ENCODE results near the gene CLHC1.

Gene CLHC1

DNA sequence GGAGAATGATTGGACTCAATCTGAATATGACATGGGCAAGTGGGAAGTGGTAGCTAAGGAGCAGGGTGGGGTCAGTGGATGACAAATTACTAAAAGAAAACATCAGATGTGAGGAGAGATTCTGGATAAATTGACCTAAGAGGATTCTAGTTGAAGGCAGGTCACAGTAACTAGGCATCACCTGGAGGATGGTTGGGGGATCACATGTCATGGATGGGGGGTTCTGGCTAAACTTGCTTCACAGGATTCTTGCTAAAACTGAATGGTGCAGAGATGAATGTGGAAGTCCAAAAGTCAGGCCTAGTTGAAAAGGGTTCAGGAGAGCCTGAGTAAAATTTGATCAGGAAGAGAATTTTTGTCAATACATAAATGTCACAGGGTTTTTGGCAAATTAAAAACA, 18.3 kb downstream of the CLHC1 start:
- H3K4ac ChIP-seq (ENCODE audit: low read depth, low read length), result no peak overlapping the region
- H2BK120ac ChIP-seq (ENCODE audit: insufficient read depth, low read length, poor library complexity), result no peak overlapping the region
- H3K9me3 ChIP-seq (ENCODE audit: insufficient read depth, low read depth, low read length), result no peaks in the 10 kb centered on the region
- no peak overlapping the region for H2AFZ ChIP-seq (ENCODE audit: insufficient read depth, low read length, poor library complexity)
- no peak overlapping the region for H2AK5ac ChIP-seq (ENCODE audit: low read length)
- no peak overlapping the region for H3K4me3 ChIP-seq (ENCODE audit: low read depth, low read length)
- no peak overlapping the region for H4K91ac ChIP-seq (ENCODE audit: low read depth, low read length)
- no peaks in the 10 kb centered on the region for H3K79me1 ChIP-seq (ENCODE audit: low read length)
- DNase-seq, result no peak
- no peak overlapping the region for H3K18ac ChIP-seq (ENCODE audit: low read length)
- no peak overlapping the region for H4K8ac ChIP-seq (ENCODE audit: low read depth, low read length)
- H3K27ac ChIP-seq (ENCODE audit: low read depth, low read length), result no peak overlapping the region
- no peak overlapping the region for H3K23ac ChIP-seq (ENCODE audit: low read length)
- peaks cover 0 to 3% of the 10 kb centered on the region in 2 experiments for H3K4me1 ChIP-seq (ENCODE audit: control insufficient read depth in 1 of 2, insufficient read depth in 2 of 2, low read length in 2 of 2)
- no peak overlapping the region for H3K14ac ChIP-seq (ENCODE audit: low read length)
- H2BK12ac ChIP-seq (ENCODE audit: low read length), result no peak overlapping the region
- no peak overlapping the region for H3K4me2 ChIP-seq (ENCODE audit: low read length)
- no peaks in the 10 kb centered on the region for H3K27me3 ChIP-seq (ENCODE audit: insufficient read depth, low read length)
- no peak overlapping the region for H2BK5ac ChIP-seq (ENCODE audit: low read depth, low read length, poor library complexity)
- H3K9ac ChIP-seq (ENCODE audit: low read length), result no peak overlapping the region
- no peak overlapping the region for H4K12ac ChIP-seq (ENCODE audit: low read depth, low read length)
- no peaks in the 10 kb centered on the region for H3K79me2 ChIP-seq (ENCODE audit: control insufficient read depth, insufficient read depth, low read length, poor library complexity)
- peaks cover 0 to 8% of the 10 kb centered on the region in 2 experiments for H3K36me3 ChIP-seq (ENCODE audit: control insufficient read depth in 1 of 2, insufficient read depth in 2 of 2, low read length in 2 of 2)

DNA sequence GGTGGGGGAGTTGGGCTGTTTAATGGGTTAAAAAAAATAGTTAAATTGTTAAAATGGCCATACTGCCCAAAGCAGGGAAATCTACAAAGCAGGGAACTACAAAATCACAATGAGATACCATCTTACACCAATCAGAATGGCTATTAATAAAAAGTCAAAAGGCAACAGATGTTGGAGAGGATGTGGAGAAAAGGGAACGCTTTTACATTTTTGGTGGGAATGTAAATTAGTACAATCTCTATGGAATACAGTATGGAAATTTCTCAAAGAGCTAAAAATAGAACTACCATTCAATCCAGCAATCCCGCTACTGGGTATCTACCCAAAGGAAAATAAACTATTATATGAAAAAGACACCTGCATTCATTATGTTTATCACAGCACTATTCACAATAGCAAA, 27.1 kb downstream of the CLHC1 start:
- no peak overlapping the region for H4K8ac ChIP-seq (ENCODE audit: low read depth, low read length)
- no peaks in the 10 kb centered on the region for H3K79me1 ChIP-seq (ENCODE audit: low read length)
- H3K4me1 ChIP-seq (ENCODE audit: control insufficient read depth in 1 of 2, insufficient read depth in 2 of 2, low read length in 2 of 2), result no peaks in the 10 kb centered on the region
- no peak overlapping the region for H4K12ac ChIP-seq (ENCODE audit: low read depth, low read length)
- no peak overlapping the region for H3K4me3 ChIP-seq (ENCODE audit: low read depth, low read length)
- no peak overlapping the region for H3K4ac ChIP-seq (ENCODE audit: low read depth, low read length)
- peaks cover 5 to 9% of the 10 kb centered on the region in 2 experiments for H3K36me3 ChIP-seq (ENCODE audit: control insufficient read depth in 1 of 2, insufficient read depth in 2 of 2, low read length in 2 of 2)
- no peak overlapping the region for H2AFZ ChIP-seq (ENCODE audit: insufficient read depth, low read length, poor library complexity)
- no peak overlapping the region for H3K14ac ChIP-seq (ENCODE audit: low read length)
- H2BK120ac ChIP-seq (ENCODE audit: insufficient read depth, low read length, poor library complexity), result no peak overlapping the region
- no CpG with 5 or more reads among the region's 2 CpGs for WGBS (ENCODE audit: extremely low coverage, insufficient coverage, insufficient read length)
- no peak overlapping the region for H3K27ac ChIP-seq (ENCODE audit: low read depth, low read length)
- H2AK5ac ChIP-seq (ENCODE audit: low read length), result no peak overlapping the region
- H3K9ac ChIP-seq (ENCODE audit: low read length), result no peak overlapping the region
- no peak overlapping the region for H3K18ac ChIP-seq (ENCODE audit: low read length)
- no peak overlapping the region for H2BK12ac ChIP-seq (ENCODE audit: low read length)
- no peak overlapping the region for H4K91ac ChIP-seq (ENCODE audit: low read depth, low read length)
- H2BK5ac ChIP-seq (ENCODE audit: low read depth, low read length, poor library complexity), result no peak overlapping the region
- H3K23ac ChIP-seq (ENCODE audit: low read length), result no peak overlapping the region
- H3K27me3 ChIP-seq (ENCODE audit: insufficient read depth, low read length), result no peaks in the 10 kb centered on the region
- H3K4me2 ChIP-seq (ENCODE audit: low read length), result no peak overlapping the region
- H3K79me2 ChIP-seq (ENCODE audit: control insufficient read depth, insufficient read depth, low read length, poor library complexity), result no peaks in the 10 kb centered on the region
- H3K9me3 ChIP-seq (ENCODE audit: insufficient read depth, low read depth, low read length), result no peaks in the 10 kb centered on the region
- no peak for DNase-seq

DNA sequence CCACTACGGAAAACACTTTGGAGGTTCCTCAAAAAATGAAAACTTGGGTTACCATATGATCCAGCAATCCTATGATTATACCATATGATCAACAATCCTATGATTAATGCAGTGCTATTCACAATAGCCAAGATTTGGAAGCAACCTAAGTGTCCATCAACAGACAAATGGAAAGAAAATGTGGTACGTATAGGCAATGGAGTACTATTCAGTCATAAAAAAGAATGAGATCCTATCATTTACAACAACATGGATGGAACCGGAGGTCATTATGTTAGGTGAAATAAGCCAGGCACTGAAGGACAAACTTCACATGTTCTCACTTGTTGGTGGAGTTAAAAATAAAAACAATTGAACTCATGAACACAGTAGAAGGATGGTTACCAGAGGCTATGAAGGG, 27.6 kb downstream of the CLHC1 start:
- Histone ChIP-seq H3K9ac (ENCODE audit: low read length) (no peak overlapping the region), H3K14ac (ENCODE audit: low read length) (no peak overlapping the region), H3K27me3 (ENCODE audit: insufficient read depth, low read length) (no peaks in the 10 kb centered on the region), H2BK120ac (ENCODE audit: insufficient read depth, low read length, poor library complexity) (no peak overlapping the region), H3K27ac (ENCODE audit: low read depth, low read length) (no peak overlapping the region), H2BK12ac (ENCODE audit: low read length) (no peak overlapping the region), H3K9me3 (ENCODE audit: insufficient read depth, low read depth, low read length) (no peaks in the 10 kb centered on the region), H3K4ac (ENCODE audit: low read depth, low read length) (no peak overlapping the region), H3K79me1 (ENCODE audit: low read length) (no peaks in the 10 kb centered on the region), H3K36me3 (ENCODE audit: control insufficient read depth in 1 of 2, insufficient read depth in 2 of 2, low read length in 2 of 2) (peaks cover 5 to 11% of the 10 kb centered on the region in 2 experiments), H3K79me2 (ENCODE audit: control insufficient read depth, insufficient read depth, low read length, poor library complexity) (no peaks in the 10 kb centered on the region), H3K23ac (ENCODE audit: low read length) (no peak overlapping the region), H4K8ac (ENCODE audit: low read depth, low read length) (no peak overlapping the region), H2BK5ac (ENCODE audit: low read depth, low read length, poor library complexity) (no peak overlapping the region), H2AFZ (ENCODE audit: insufficient read depth, low read length, poor library complexity) (no peak overlapping the region), H4K12ac (ENCODE audit: low read depth, low read length) (no peak overlapping the region), H3K4me1 (ENCODE audit: control insufficient read depth in 1 of 2, insufficient read depth in 2 of 2, low read length in 2 of 2) (no peaks in the 10 kb centered on the region), H3K18ac (ENCODE audit: low read length) (no peak overlapping the region), H3K4me3 (ENCODE audit: low read depth, low read length) (no peak overlapping the region), H2AK5ac (ENCODE audit: low read length) (no peak overlapping the region), H3K4me2 (ENCODE audit: low read length) (no peak overlapping the region), H4K91ac (ENCODE audit: low read depth, low read length) (no peak overlapping the region)
- DNase-seq, result no peak
- WGBS (ENCODE audit: extremely low coverage, insufficient coverage, insufficient read length), result no CpG with 5 or more reads among the region's 3 CpGs

DNA sequence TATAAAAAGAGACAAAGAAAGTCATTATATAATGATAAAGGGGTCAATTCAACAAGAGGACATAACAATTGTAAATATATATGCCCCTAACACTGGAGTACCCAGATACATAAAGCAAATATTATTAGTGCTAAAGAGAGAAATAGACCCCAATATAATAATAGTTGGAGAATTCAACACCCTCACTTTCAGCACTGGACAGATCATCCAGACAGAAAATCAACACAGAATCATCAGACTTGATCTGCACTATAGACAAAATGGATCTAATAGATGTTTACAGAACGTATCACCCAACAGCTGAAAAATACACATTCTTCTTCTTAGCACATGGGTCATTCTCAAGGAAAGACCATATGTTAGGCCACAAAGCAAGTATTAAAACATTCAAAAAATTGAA, 31.7 kb downstream of the CLHC1 start:
- Histone ChIP-seq H3K27me3 (ENCODE audit: insufficient read depth, low read length) (no peaks in the 10 kb centered on the region), H3K79me2 (ENCODE audit: control insufficient read depth, insufficient read depth, low read length, poor library complexity) (no peaks in the 10 kb centered on the region), H3K18ac (ENCODE audit: low read length) (no peak overlapping the region), H3K36me3 (ENCODE audit: control insufficient read depth in 1 of 2, insufficient read depth in 2 of 2, low read length in 2 of 2) (peaks cover 8 to 15% of the 10 kb centered on the region in 2 experiments), H4K91ac (ENCODE audit: low read depth, low read length) (no peak overlapping the region), H2BK5ac (ENCODE audit: low read depth, low read length, poor library complexity) (no peak overlapping the region), H4K12ac (ENCODE audit: low read depth, low read length) (no peak overlapping the region), H4K8ac (ENCODE audit: low read depth, low read length) (no peak overlapping the region), H3K23ac (ENCODE audit: low read length) (no peak overlapping the region), H2AK5ac (ENCODE audit: low read length) (no peak overlapping the region), H3K9ac (ENCODE audit: low read length) (no peak overlapping the region), H2BK120ac (ENCODE audit: insufficient read depth, low read length, poor library complexity) (no peak overlapping the region), H3K4me1 (ENCODE audit: control insufficient read depth in 1 of 2, insufficient read depth in 2 of 2, low read length in 2 of 2) (no peaks in the 10 kb centered on the region), H3K14ac (ENCODE audit: low read length) (no peak overlapping the region), H3K79me1 (ENCODE audit: low read length) (no peaks in the 10 kb centered on the region), H2BK12ac (ENCODE audit: low read length) (no peak overlapping the region), H3K27ac (ENCODE audit: low read depth, low read length) (no peak overlapping the region), H2AFZ (ENCODE audit: insufficient read depth, low read length, poor library complexity) (no peak overlapping the region), H3K4me3 (ENCODE audit: low read depth, low read length) (no peak overlapping the region), H3K4ac (ENCODE audit: low read depth, low read length) (no peak overlapping the region), H3K4me2 (ENCODE audit: low read length) (no peak overlapping the region), H3K9me3 (ENCODE audit: insufficient read depth, low read depth, low read length) (no peaks in the 10 kb centered on the region)
- DNase-seq, result no peak
- WGBS (ENCODE audit: extremely low coverage, insufficient coverage, insufficient read length), result no CpG with 5 or more reads among the region's 1 CpG

Measured in trophoblast cell (in vitro differentiated cells and primary cell).